Thoracic aorta (tissue), 2 donors: ENCODE data around the gene UCHL3. TPM values are rescaled to one million over a fixed set of nuclear protein-coding genes. Genes with fewer than 3 reads are reported as not detected.

ENCODE experiments used
- ATAC-seq: fragments of 150-250 bp; one replicate; pipeline ENCODE4 v1.8.0; 2017; ENCODE audit warnings: low read depth; ENCODE audit not compliant: insufficient number of reproducible peaks, low FRiP score
- DNase-seq: peaks from one replicate; pipeline ENCODE4 v3.0.0-alpha.2; 2020; ENCODE audit warnings: low spot score
- H3K27ac ChIP-seq, 2 donors: fragments of 200-600 bp; sonication (generic); 1 replicate in 1 of 2; 2 replicates in 1 of 2; pipeline ENCODE4 v1.5.1; 2016; ENCODE audit warnings: mild to moderate bottlenecking in 2 of 2, moderate library complexity in 2 of 2
- H3K27me3 ChIP-seq: fragments of 200-600 bp; sonication (generic); replicated peaks from 2 replicates; pipeline ENCODE4 v1.6.0; 2016; ENCODE audit warnings: mild to moderate bottlenecking; ENCODE audit not compliant: insufficient read depth
- H3K36me3 ChIP-seq: fragments of 200-600 bp; sonication (generic); one replicate; pipeline ENCODE4 v1.5.1; 2016
- H3K4me1 ChIP-seq, 2 donors: fragments of 200-600 bp; sonication (generic); 1 replicate in 1 of 2; 2 replicates in 1 of 2; pipeline versions ENCODE4 v1.5.1 to v1.6.0; 2016; ENCODE audit warnings: low read depth in 2 of 2, mild to moderate bottlenecking in 1 of 2; ENCODE audit not compliant: control insufficient read depth in 1 of 2
- H3K4me3 ChIP-seq: fragments of 200-600 bp; sonication (generic); 2 replicates; pipeline ENCODE4 v1.5.1; 2016; ENCODE audit warnings: mild to moderate bottlenecking
- H3K9me3 ChIP-seq: fragments of 200-600 bp; sonication (generic); 2 replicates; pipeline ENCODE4 v1.5.1; 2016
- total RNA-seq, 2 donors: library from RNA; depleted of rRNA; stranded (reverse); fragments of >200 nt; gene quantifications; one replicate each; pipeline versions ENCODE4 v1.1.0 to v1.2.3, GENCODE V29; 2016
- TF ChIP-seq, protein P1 (sequence below): fragments of 200-600 bp; sonication (generic); IDR thresholded peaks from one replicate; pipeline ENCODE4 v1.5.1; 2019; ENCODE audit warnings: antibody characterized with exemption

The UCHL3 gene
- total RNA-seq, 2 donors from 2014 or later: 4.9 to 12.2 TPM

DNA sequence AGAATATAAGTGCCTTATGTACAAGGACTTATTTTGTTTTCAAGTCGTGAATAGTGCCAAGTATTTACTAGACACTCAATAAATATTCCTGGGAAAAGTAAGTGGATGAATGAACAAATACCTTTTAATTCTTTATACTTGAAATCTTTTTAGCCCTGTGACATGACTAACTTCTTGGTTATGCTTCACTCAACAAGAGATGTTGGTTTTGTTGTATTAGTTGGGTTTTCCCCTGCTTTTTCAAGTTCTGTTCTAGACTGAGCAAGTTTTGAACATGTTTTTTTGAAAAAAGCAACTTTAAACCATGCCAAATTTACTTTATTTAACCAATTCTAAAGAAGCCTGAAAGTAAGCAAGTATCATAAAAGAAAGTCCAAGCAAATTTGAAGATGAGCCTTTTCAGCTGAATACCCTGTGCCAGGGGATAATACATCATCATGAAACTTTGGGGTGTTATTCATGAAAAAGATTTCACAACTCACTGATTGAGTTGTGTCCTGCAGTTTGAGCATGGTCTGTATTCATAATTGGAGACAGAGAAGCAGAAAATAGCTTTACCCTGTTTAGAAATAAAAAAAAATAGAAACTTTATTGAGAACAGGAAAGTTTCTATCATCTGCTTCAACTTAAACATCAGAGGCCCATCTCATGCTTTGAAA is 97.7 kb downstream of the UCHL3 start:
- TF ChIP-seq, protein P1, sequence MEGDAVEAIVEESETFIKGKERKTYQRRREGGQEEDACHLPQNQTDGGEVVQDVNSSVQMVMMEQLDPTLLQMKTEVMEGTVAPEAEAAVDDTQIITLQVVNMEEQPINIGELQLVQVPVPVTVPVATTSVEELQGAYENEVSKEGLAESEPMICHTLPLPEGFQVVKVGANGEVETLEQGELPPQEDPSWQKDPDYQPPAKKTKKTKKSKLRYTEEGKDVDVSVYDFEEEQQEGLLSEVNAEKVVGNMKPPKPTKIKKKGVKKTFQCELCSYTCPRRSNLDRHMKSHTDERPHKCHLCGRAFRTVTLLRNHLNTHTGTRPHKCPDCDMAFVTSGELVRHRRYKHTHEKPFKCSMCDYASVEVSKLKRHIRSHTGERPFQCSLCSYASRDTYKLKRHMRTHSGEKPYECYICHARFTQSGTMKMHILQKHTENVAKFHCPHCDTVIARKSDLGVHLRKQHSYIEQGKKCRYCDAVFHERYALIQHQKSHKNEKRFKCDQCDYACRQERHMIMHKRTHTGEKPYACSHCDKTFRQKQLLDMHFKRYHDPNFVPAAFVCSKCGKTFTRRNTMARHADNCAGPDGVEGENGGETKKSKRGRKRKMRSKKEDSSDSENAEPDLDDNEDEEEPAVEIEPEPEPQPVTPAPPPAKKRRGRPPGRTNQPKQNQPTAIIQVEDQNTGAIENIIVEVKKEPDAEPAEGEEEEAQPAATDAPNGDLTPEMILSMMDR: no peak
- Histone ChIP-seq H3K27ac (no peak overlapping the region), H3K4me1 (peaks cover 2 to 17% of the 10 kb centered on the region in 2 donors), H3K36me3 (no peaks in the 10 kb centered on the region), H3K4me3 (no peak overlapping the region), H3K27me3 (no peaks in the 10 kb centered on the region), H3K9me3 (no peaks in the 10 kb centered on the region)
- DNase-seq (no peak), ATAC-seq (no peak)

DNA sequence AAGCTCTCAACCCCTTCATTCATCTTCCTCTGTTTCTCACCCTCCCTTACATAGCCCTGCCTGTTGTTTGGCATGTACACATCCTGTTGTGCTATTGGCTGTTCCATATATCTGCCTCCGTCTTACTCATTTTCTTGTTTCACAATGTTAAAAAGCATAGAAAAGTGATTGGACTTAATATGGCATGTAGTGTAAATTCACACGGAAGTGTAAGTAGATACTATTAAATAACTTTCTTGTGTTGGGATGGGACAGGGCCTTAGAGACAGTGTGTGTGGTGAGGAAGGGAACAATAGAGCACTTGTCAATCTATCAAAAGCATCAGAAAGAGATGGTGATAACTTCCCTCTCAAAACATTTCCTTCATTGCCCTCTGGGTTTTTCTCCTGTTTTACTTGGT is 98.9 kb downstream of the UCHL3 start:
- Histone ChIP-seq H3K9me3 (no peaks in the 10 kb centered on the region), H3K27ac (no peak overlapping the region), H3K4me1 (peaks cover 2 to 17% of the 10 kb centered on the region in 2 donors), H3K27me3 (no peaks in the 10 kb centered on the region), H3K36me3 (no peaks in the 10 kb centered on the region), H3K4me3 (no peak overlapping the region)
- DNase-seq: no peak
- TF ChIP-seq, protein P1: no peak
- no peak for ATAC-seq

DNA sequence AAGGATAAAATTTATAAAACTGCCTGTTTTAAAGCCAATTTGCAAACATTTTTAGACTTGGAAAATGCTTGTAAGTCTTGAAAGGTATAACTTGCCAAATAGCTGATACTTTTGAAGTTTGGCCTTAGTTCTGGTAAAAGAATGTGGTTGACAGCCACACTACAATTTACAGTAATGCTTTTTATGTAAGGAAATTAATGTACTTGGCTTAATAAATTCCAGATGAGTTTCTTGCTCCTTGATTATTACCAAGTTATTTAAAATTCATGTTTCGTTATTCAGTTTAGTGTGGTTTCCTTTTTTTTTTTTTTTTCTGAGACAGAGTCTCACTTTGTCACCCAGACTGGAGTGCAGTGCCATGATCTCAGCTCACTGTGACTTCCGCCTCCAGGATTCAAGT is 101.4 kb downstream of the UCHL3 start:
- DNase-seq: no peak
- H3K27me3 ChIP-seq: no peaks in the 10 kb centered on the region
- no peak for ATAC-seq
- peak overlapping the region in 1 of 2 donors; percentile 23 for H3K27ac ChIP-seq
- no peaks in the 10 kb centered on the region for H3K9me3 ChIP-seq
- H3K36me3 ChIP-seq: no peaks in the 10 kb centered on the region
- H3K4me3 ChIP-seq: no peak overlapping the region
- TF ChIP-seq, protein P1: no peak
- peaks cover 2 to 17% of the 10 kb centered on the region in 2 donors for H3K4me1 ChIP-seq

DNA sequence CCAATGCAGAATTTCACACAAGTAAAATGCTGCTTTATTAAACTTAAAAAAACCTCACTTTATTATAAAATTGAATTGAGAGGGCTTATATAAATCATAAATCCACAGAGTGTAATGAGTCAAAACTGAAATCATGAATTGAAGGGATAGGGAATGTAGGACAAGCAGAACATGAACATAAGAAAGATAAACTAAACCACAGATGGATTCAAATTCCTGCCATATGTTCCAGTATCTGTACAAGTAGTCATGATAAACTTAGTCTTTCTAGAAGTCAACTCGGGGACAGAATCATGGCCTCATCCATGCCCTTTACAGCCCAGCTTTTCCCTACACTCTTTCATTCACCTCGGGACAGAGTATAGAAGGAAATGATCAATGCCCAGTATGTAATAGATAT is 103.1 kb downstream of the UCHL3 start:
- ATAC-seq (no peak), DNase-seq (no peak)
- TF ChIP-seq, protein P1: no peak

More for the DNA sequence above, 103.1 kb downstream of the UCHL3 start:
- Histone ChIP-seq H3K4me1 (peaks cover 2 to 17% of the 10 kb centered on the region in 2 donors), H3K36me3 (no peaks in the 10 kb centered on the region), H3K27ac (no peak overlapping the region), H3K4me3 (no peak overlapping the region), H3K27me3 (no peaks in the 10 kb centered on the region), H3K9me3 (no peaks in the 10 kb centered on the region)

Other genes with a start within 250 kb of the UCHL3 start
- gene TBC1D4, start 67.6 kb upstream of the UCHL3 start, total RNA-seq: 10 to 100 TPM; 15.8 to 20.3 TPM
- gene COMMD6, start 11.9 kb upstream of the UCHL3 start, total RNA-seq: 10 to 100 TPM; 78.8 to 81.8 TPM
- 10 to 100 TPM; 76.3 to 89.9 TPM for gene LMO7, start 86.5 kb downstream of the UCHL3 start, total RNA-seq